ENCODE data around the gene ABL2. TPM values are rescaled to one million over a fixed set of nuclear protein-coding genes. Genes with fewer than 3 reads are reported as not detected.

The ABL2 gene
- total and polyA plus RNA-seq, 9 of the 15 experiments (the other 6 are each of a cell fraction or from before 2014, with no cell fraction given) = 1.4 to 15.0 (median 8.6) TPM

- Histone ChIP-seq H3K9me3 (replicated peaks; ENCODE audit: control insufficient read depth, insufficient read depth, low read depth, low read length) (no peaks in the 10 kb centered on the region), H3K36me3 (ENCODE audit: control insufficient read depth, insufficient read depth, low read length) (peaks cover 41% of the 10 kb centered on the region), H3K79me2 (ENCODE audit: control insufficient read depth, insufficient read depth, low read length) (no peaks in the 10 kb centered on the region), H3K9me1 (ENCODE audit: control insufficient read depth, insufficient read depth, low read length) (no peaks in the 10 kb centered on the region), H2AFZ (ENCODE audit: low read depth, low read length) (no peak overlapping the region), H3K27me3 (ENCODE audit: control insufficient read depth in 2 of 2, insufficient read depth in 2 of 2, low read length in 2 of 2) (no peaks in the 10 kb centered on the region), H3K4me3 (no peak overlapping the region), H3K4me1 (replicated peaks in 1 of 2; ENCODE audit: control insufficient read depth in 2 of 2, insufficient read depth in 2 of 2, low read length in 2 of 2) (no peaks in the 10 kb centered on the region), H3K9ac (ENCODE audit: insufficient read depth in 1 of 2, low read depth in 2 of 2, low read length in 2 of 2) (no peak overlapping the region), H4K20me1 (replicated peaks; ENCODE audit: control insufficient read depth, insufficient read depth, low read length) (no peaks in the 10 kb centered on the region), H3K4me2 (ENCODE audit: insufficient read depth, low read length) (no peak overlapping the region), H3K27ac (ENCODE audit: extremely low read depth, low read depth, low read length) (no peak overlapping the region)
- in situ Hi-C loops (cut with MboI) (no loop called here), intact Hi-C loops (cut with micrococcal nuclease) (no loop called here)
- ATAC-seq = peak; percentile 82
- no peak for FAIRE-seq
- WGBS (ENCODE audit: insufficient coverage, low coverage, missing lambda C conversion rate) = 52% methylated on average over 7 of the region's 7 CpGs
- CTCF ChIA-PET (ENCODE audit: low intra/inter-chr PET ratio) = interaction anchor here (0.6 kb wide), 1 partner anchor 195 kb away, joined by 4 read pairs; no protein-coding TSS in a partner anchor
- peak; percentile 21 to 58 (median 48) for DNase-seq (ENCODE audit: extremely low read depth in 1 of 4, low spot score in 3 of 4)
- no TSS peak for BruUV-seq (replicated peaks)
- POLR2A ChIA-PET = interaction anchor here (0.7 to 1.2 kb wide), 2 partner anchors 14 to 15 kb away, joined by 3 read pairs; no protein-coding TSS in a partner anchor
- TF ChIP-seq OTX1 (CRISPR knock-in tag; IDR thresholded peaks at IDR 0.05) = no peak
- TF ChIP-seq ZBTB11 (CRISPR knock-in tag; IDR thresholded peaks at IDR 0.05) = no peak
- no peak for TF ChIP-seq CTBP1 (IDR thresholded peaks at IDR 0.05; ENCODE audit: borderline replicate concordance)
- no peak for TF ChIP-seq MBD1 (CRISPR knock-in tag; IDR thresholded peaks at IDR 0.05)
- TF ChIP-seq ZBTB33 (CRISPR knock-in tag; IDR thresholded peaks at IDR 0.05) = 0 out of 2 replicates have a peak, but pooled peaks have one; percentile 23
- TF ChIP-seq, protein P1, sequence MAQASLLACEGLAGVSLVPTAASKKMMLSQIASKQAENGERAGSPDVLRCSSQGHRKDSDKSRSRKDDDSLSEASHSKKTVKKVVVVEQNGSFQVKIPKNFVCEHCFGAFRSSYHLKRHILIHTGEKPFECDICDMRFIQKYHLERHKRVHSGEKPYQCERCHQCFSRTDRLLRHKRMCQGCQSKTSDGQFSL (CRISPR knock-in tag; IDR thresholded peaks at IDR 0.05) = no peak
- TF ChIP-seq, protein P1 (tag; IDR thresholded peaks at IDR 0.05) = no peak
- no peak for TF ChIP-seq CCAR2 (IDR thresholded peaks at IDR 0.05; ENCODE audit: low read depth, low read length)
- TF ChIP-seq CTCF (IDR thresholded peaks at IDR 0.05 in 2 of 3, conservative IDR thresholded peaks at IDR 0.05 in 1 of 3; ENCODE audit: insufficient read depth in 2 of 3, low read depth in 1 of 3, low read length in 3 of 3) = peak; percentile 43 to 72 (median 52)
- peak; percentile 27; the same call in 1 of the 2 replicates for TF ChIP-seq SMC3 (conservative IDR thresholded peaks at IDR 0.05; ENCODE audit: insufficient read depth, low read depth, low read length)
Observed at GRCh38 chr1:179105393-179105792, 124.1 kb downstream of the ABL2 start.
